Karpas-422 (cell line): Measurements from ENCODE around the gene HOXB6. TPM values are rescaled to one million over a fixed set of nuclear protein-coding genes. Genes with fewer than 3 reads are reported as not detected.

ENCODE experiments used
- DNase-seq: peaks from one replicate; pipeline ENCODE4 v3.0.0-alpha.2; 2015
- H2AFZ ChIP-seq: fragments of 200-600 bp; sonication (generic); 2 replicates; pipeline ENCODE4 v1.6.1; 2014; ENCODE audit warnings: antibody characterized with exemption, low read length, mixed read lengths
- H3K27ac ChIP-seq: fragments of 200-600 bp; sonication (generic); 2 replicates; pipeline ENCODE4 v1.5.1; 2014; ENCODE audit warnings: mild to moderate bottlenecking, low read length, moderate library complexity
- H3K27me3 ChIP-seq: fragments of 200-600 bp; sonication (generic); 2 replicates; pipeline ENCODE4 v1.6.1; 2014; ENCODE audit warnings: low read length, mixed read lengths
- H3K36me3 ChIP-seq: fragments of 200-600 bp; sonication (generic); 2 replicates; pipeline ENCODE4 v1.6.1; 2014; ENCODE audit warnings: low read length, mixed read lengths; ENCODE audit not compliant: insufficient read depth
- H3K4me1 ChIP-seq: fragments of 200-600 bp; sonication (generic); 2 replicates; pipeline ENCODE4 v1.6.1; 2014; ENCODE audit warnings: mild to moderate bottlenecking, low read length, mixed read lengths
- H3K4me2 ChIP-seq: fragments of 200-600 bp; sonication (generic); 2 replicates; pipeline ENCODE4 v1.6.1; 2014; ENCODE audit warnings: low read length, low read depth, mild to moderate bottlenecking; ENCODE audit not compliant: poor library complexity, severe bottlenecking
- H3K4me3 ChIP-seq: fragments of 200-600 bp; sonication (generic); 2 replicates; pipeline ENCODE4 v1.5.1; 2014; ENCODE audit warnings: mild to moderate bottlenecking, antibody characterized with exemption, low read length, mixed read lengths
- H3K79me2 ChIP-seq: fragments of 200-600 bp; sonication (generic); 2 replicates; pipeline ENCODE4 v1.6.1; 2014; ENCODE audit warnings: mild to moderate bottlenecking, low read length, mixed read lengths
- H3K9ac ChIP-seq: fragments of 200-600 bp; sonication (generic); 2 replicates; pipeline ENCODE4 v1.6.0; 2014; ENCODE audit warnings: low read length
- H3K9me2 ChIP-seq: fragments of 200-600 bp; sonication (generic), shearing (Covaris generic); replicated peaks from 2 replicates; pipeline ENCODE4 v1.6.0; 2014; ENCODE audit warnings: mild to moderate bottlenecking, low read length, moderate library complexity; ENCODE audit not compliant: insufficient read depth
- H3K9me3 ChIP-seq: fragments of 300-700, 200-600 bp; sonication (generic); 2 replicates; pipeline ENCODE4 v1.6.1; 2014; ENCODE audit warnings: low read length, mixed read lengths
- H4K20me1 ChIP-seq: fragments of 200-600 bp; sonication (generic); 2 replicates; pipeline ENCODE4 v1.6.1; 2014; ENCODE audit warnings: mild to moderate bottlenecking, antibody characterized with exemption, low read length, low read depth; ENCODE audit not compliant: insufficient read depth
- total RNA-seq: library from RNA; depleted of rRNA; stranded (reverse); fragments of >200 nt; shearing (Covaris generic); gene quantifications from 2 replicates; pipeline ENCODE4 v1.2.3, GENCODE V29; 2014; ENCODE audit warnings: low replicate concordance

HOXB6 gene
- total RNA-seq, 1 experiment from 2014 or later = 0.48 TPM

- Histone ChIP-seq H3K36me3 (no peaks in the 10 kb centered on the region), H3K9me3 (no peaks in the 10 kb centered on the region), H4K20me1 (no peaks in the 10 kb centered on the region), H3K79me2 (no peaks in the 10 kb centered on the region), H2AFZ (no peak overlapping the region), H3K27me3 (no peaks in the 10 kb centered on the region), H3K4me1 (peaks cover 52% of the 10 kb centered on the region), H3K4me3 (no peak overlapping the region; the same call in 1 of the 2 replicates), H3K9ac (0 out of 2 replicates have a peak overlapping the region, but pooled peaks have one; percentile 92), H3K9me2 (no peaks in the 10 kb centered on the region), H3K27ac (no peak overlapping the region), H3K4me2 (peak overlapping the region; percentile 98)
- DNase-seq = peak; percentile 51
Observed at GRCh38 chr17:48609033-48609432, 4.2 kb upstream of the HOXB6 start.

DNA sequence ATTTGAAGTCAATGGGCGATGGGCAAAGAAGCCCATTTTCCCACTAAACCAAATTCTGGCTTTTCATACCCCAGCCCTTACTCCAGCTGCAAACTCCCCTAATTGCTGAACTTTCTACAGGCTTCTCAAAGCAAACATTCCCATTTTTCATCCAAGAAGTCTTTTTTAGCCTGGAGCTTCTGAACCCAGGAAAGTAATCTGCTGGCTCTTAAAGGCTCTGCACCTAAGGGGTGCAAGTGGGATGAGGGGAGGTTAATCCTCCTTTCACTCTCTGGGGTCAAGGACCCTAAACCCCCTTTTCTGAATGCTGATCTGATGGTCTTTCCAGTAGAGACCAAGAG lies 3.7 kb upstream of the HOXB6 start:
- Histone ChIP-seq H2AFZ (no peak overlapping the region), H3K27ac (no peak overlapping the region), H4K20me1 (no peaks in the 10 kb centered on the region), H3K4me2 (no peak overlapping the region), H3K9me2 (no peaks in the 10 kb centered on the region), H3K4me1 (peaks cover 47% of the 10 kb centered on the region), H3K9me3 (no peaks in the 10 kb centered on the region), H3K36me3 (no peaks in the 10 kb centered on the region), H3K9ac (no peak overlapping the region), H3K27me3 (no peaks in the 10 kb centered on the region), H3K79me2 (no peaks in the 10 kb centered on the region), H3K4me3 (no peak overlapping the region)
- DNase-seq = no peak

DNA sequence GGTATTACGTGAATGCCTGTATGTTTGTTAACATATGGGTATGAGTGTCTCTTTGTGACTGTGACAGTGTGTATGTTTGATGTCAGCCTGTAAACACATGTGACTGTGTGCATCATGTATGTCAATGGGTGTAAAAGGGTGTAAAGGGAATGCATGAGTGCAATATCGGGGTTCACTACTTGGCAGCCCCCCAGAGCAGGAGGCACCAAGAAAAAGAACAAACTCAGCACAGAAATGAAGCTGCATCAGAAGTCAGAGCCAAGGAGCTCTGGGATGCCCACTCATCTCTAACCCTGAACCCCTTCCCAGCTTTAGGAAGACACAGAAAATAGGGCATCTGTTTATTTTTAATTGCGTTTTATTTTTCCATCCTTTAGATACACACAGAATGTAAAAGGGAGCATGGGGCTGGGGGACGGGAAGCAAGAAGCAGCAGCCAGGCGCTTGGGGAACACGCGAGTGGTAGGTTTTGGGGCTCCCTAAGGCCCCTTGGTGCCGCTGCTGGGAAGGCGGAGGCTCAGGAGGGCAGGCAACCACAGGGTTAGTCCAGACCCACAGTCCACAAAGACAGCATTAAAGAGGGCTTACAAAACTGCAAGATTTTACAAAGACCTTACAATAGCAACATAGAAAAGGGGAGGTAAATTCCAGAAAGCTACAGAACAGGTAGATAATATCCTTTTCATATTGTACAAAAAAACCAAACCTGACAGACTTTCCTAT lies 2.3 kb upstream of the HOXB6 start:
- Histone ChIP-seq H4K20me1 (no peaks in the 10 kb centered on the region), H3K4me2 (no peak overlapping the region), H3K79me2 (no peaks in the 10 kb centered on the region), H3K9me2 (no peaks in the 10 kb centered on the region), H3K4me1 (peaks cover 35% of the 10 kb centered on the region), H3K27me3 (no peaks in the 10 kb centered on the region), H2AFZ (no peak overlapping the region), H3K36me3 (no peaks in the 10 kb centered on the region), H3K9ac (no peak overlapping the region), H3K4me3 (no peak overlapping the region), H3K27ac (no peak overlapping the region), H3K9me3 (no peaks in the 10 kb centered on the region)
- no peak for DNase-seq

DNA sequence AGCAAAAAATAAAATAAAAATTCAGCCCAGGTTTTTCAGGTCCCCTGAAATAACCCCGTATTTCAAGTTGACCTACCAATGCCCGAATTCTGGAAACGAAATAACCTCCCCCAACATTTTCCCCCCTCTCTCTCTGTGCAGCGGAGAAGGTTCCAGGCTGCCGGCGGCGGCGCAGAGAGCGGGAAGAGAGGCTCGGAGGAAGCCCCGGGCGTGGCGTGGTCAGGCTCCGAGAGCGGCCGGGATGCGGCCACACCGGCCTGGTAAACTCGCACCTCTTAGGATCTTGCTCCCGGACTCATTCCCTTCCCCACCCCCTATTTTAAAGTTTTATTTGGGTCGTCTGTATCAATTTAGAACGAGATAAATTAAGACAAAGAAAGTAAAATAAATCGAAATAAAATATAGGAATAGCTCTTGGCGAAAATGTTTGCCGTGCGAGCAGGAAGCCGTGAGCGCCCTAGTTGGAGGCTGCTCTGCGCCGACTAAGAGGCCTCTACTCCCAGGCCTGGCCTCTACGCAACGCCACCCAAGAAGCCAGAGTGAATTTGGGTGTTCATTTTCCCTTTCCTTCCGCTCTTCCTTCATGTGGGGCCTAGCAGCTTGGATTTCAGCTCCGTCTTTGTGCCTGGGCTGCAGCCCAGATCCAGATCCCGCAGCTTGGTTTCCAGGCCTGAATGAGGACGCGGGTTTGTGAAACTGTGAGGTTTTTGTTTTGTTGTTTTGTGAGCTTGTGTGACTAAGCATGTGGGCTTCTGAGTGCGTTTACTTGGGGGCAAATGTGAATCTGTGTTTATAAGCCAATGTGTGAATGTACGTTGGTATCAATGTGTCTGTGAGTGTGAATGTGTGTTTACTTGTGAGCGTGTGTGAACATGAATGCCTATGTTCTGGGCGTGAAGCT lies 1.5 kb upstream of the HOXB6 start:
- no peak for DNase-seq
- H3K9ac ChIP-seq = no peak overlapping the region
- H3K9me3 ChIP-seq = no peaks in the 10 kb centered on the region
- no peaks in the 10 kb centered on the region for H4K20me1 ChIP-seq
- no peaks in the 10 kb centered on the region for H3K36me3 ChIP-seq
- no peak overlapping the region for H3K27ac ChIP-seq
- H3K27me3 ChIP-seq = no peaks in the 10 kb centered on the region
- no peak overlapping the region for H3K4me3 ChIP-seq
- H2AFZ ChIP-seq = no peak overlapping the region
- no peaks in the 10 kb centered on the region for H3K79me2 ChIP-seq
- H3K4me1 ChIP-seq = peaks cover 29% of the 10 kb centered on the region
- H3K4me2 ChIP-seq = no peak overlapping the region
- H3K9me2 ChIP-seq = no peaks in the 10 kb centered on the region

- no peaks in the 10 kb centered on the region for H3K9me2 ChIP-seq
- no peak overlapping the region for H2AFZ ChIP-seq
- no peaks in the 10 kb centered on the region for H3K36me3 ChIP-seq
- H3K79me2 ChIP-seq = no peaks in the 10 kb centered on the region
- no peak overlapping the region for H3K4me2 ChIP-seq
- peaks cover 25% of the 10 kb centered on the region for H3K4me1 ChIP-seq
- no peak overlapping the region for H3K27ac ChIP-seq
- no peak overlapping the region for H3K4me3 ChIP-seq
- no peaks in the 10 kb centered on the region for H4K20me1 ChIP-seq
- H3K27me3 ChIP-seq = no peaks in the 10 kb centered on the region
- H3K9ac ChIP-seq = no peak overlapping the region
- H3K9me3 ChIP-seq = no peaks in the 10 kb centered on the region
- DNase-seq = no peak
Observed at GRCh38 chr17:48605409-48605919, 678 bp upstream of the HOXB6 start.

DNA sequence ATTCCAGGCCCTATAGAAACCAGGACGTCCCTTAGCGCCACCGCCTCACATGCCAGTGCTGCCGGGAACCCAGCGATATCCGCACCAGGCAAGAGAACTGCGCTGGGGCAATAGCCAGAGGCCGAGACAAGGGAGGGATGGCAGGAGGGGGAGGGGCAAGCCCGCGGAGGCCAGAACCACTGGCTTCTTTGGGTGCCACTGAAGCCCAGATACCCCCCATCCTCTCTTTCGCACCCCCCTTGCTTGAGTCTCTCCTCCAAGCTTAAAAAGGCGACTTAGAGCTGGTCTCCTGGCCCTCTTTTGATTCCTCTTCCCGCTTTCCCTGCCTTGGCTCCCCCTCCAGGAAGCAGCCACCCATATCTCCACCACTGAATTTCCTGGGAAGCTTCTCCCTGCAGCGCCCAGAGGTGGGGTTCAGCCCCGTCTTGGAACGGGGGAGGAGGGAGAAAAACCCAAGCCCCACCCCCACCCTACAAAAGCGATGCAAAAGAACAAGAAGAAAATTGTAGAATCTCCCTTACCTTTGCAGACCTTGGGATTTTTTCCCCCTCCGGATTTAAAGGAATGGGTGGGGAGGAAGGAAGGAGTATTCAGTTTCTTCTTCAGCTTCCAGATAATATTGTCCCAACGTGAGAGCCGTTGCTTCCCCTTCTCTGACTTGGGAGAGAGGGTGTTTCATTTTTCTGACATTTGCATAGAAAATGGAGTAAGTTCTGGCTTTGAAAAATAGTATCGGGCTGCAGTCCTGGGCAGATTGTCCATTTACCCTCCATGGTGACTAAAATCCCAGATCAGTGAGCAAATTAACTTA lies 622 bp downstream of the HOXB6 start:
- Histone ChIP-seq H3K9ac (no peak overlapping the region), H3K9me2 (no peaks in the 10 kb centered on the region), H3K27ac (no peak overlapping the region), H3K27me3 (no peaks in the 10 kb centered on the region), H4K20me1 (no peaks in the 10 kb centered on the region), H3K36me3 (no peaks in the 10 kb centered on the region), H3K9me3 (no peaks in the 10 kb centered on the region), H3K4me1 (peaks cover 15% of the 10 kb centered on the region), H3K4me2 (peak overlapping the region; percentile 34), H3K79me2 (no peaks in the 10 kb centered on the region), H2AFZ (no peak overlapping the region), H3K4me3 (no peak overlapping the region)
- DNase-seq = no peak

GRCh38 chr17:48601539-48602425 lies 3.0 kb downstream of the HOXB6 start:
- Histone ChIP-seq H3K9me3 (no peaks in the 10 kb centered on the region), H3K36me3 (no peaks in the 10 kb centered on the region), H3K4me3 (no peak overlapping the region), H3K27ac (no peak overlapping the region), H3K9me2 (no peaks in the 10 kb centered on the region), H3K4me2 (no peak overlapping the region), H3K9ac (no peak overlapping the region), H3K27me3 (no peaks in the 10 kb centered on the region), H3K4me1 (peaks cover 12% of the 10 kb centered on the region), H2AFZ (no peak overlapping the region), H4K20me1 (no peaks in the 10 kb centered on the region), H3K79me2 (no peaks in the 10 kb centered on the region)
- no peak for DNase-seq
